WTC11 (cell line): ENCODE data around the gene MICAL1.

ENCODE experiments used
- CBFB ChIP-seq: sonication (generic); formaldehyde crosslinking; IDR thresholded peaks from 2 replicates; pipeline ENCODE4 v1.8.1; 2022; ENCODE audit warnings: mild to moderate bottlenecking, low read depth, missing genetic modification reagents
- CREM ChIP-seq: sonication (generic); formaldehyde crosslinking; IDR thresholded peaks from 2 replicates; pipeline ENCODE4 v1.8.1; 2022; ENCODE audit warnings: mild to moderate bottlenecking, missing genetic modification reagents, moderate library complexity
- CTCF ChIP-seq: fragments of 200-600 bp; IDR thresholded peaks from 2 replicates; pipeline ENCODE4 v1.8.0; 2022; ENCODE audit warnings: antibody characterized with exemption
- NR3C1 ChIP-seq: sonication (generic); formaldehyde crosslinking; conservative IDR thresholded peaks from 2 replicates; pipeline ENCODE4 v1.8.1; 2023; ENCODE audit warnings: low read depth, mild to moderate bottlenecking, missing genetic modification reagents

- no peak for TF ChIP-seq NR3C1
- TF ChIP-seq CTCF: no peak
- TF ChIP-seq CBFB: no peak
- no peak for TF ChIP-seq CREM (CRISPR knock-in tag)
Observed at GRCh38 chr6:109447087-109447486, 8.5 kb downstream of the MICAL1 start.
